Mammary epithelial cell (primary cell): ENCODE measurements around the gene SLC2A6.

Source experiments
- CTCF ChIP-seq, 2 donors: IDR thresholded peaks in 1 of 2; conservative IDR thresholded peaks in 1 of 2; 2 replicates each; pipeline ENCODE4 v1.5.1; 2011 to 2012; ENCODE audit warnings: inconsistent platforms in 2 of 2, low read length in 2 of 2, mild to moderate bottlenecking in 2 of 2, control low read depth in 1 of 2, low read depth in 1 of 2; ENCODE audit not compliant: insufficient read depth in 1 of 2; ENCODE audit errors: extremely low read depth in 1 of 2
- EZH2 ChIP-seq: IDR thresholded peaks from 2 replicates; pipeline ENCODE4 v1.6.1; 2012; ENCODE audit warnings: low read length, inconsistent platforms, borderline replicate concordance

GRCh38 chr9:133492061-133493021 lies 13.4 kb upstream of the SLC2A6 start:
- TF ChIP-seq CTCF (conservative IDR thresholded peaks at IDR 0.05 in 1 of 2, IDR thresholded peaks at IDR 0.05 in 1 of 2; ENCODE audit: extremely low read depth in 1 of 2, insufficient read depth in 1 of 2, low read depth in 1 of 2, low read length in 2 of 2): no peak
- no peak for TF ChIP-seq EZH2
